ENCODE measurements around the gene EFR3B. TPM values are rescaled to one million over a fixed set of nuclear protein-coding genes. Genes with fewer than 3 reads are reported as not detected.
"Not testable (repeated sequence)": the region's sequence is repeated elsewhere in the genome, so short reads cannot be mapped to it uniquely, and the experiment has no call there.

Gene EFR3B
- total RNA-seq, 1 donor from 2014 or later: 1.5 TPM

DNA sequence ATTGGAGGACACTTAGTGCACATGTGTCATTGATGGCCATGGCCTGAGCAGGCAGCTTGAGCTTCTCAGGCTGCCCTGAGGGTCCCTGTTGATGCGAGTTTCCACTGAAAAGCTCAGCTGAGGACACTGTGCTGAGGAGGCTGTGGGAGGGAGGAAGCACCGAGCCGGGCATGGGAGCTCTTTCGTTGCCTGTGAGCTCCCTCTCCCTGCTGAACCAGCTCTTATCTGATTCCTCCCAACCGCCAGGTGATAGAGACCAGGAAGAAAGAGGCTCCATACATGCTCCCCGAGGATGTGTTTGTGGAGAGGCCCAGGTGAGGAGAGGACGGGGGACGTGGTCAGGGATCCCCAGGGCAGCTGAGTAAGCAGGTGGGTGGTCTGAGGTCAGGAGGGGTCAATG, 99.2 kb downstream of the EFR3B start:
- no peak for DNase-seq (ENCODE audit: extremely low read depth, low read depth, low spot score)

DNA sequence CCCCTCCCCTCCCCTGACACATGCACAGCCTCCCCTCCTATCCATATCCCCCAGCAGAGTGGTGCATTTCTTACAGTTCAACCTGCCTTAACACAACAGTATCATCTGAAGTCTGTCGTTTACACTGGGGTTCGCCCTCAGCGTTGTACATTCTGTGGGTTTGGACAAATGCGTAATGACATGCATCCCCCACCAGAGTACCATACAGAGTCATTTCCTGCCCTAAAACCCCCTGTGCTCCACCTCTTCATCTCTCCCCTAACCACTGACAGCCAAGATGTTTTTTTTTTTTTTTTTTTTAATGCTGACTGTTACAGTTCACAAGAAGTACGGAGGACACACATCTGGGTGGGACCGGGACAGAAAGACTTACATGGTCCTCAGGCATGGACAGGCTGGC, 103.9 kb downstream of the EFR3B start:
- no peak for DNase-seq (ENCODE audit: extremely low read depth, low read depth, low spot score)

DNA sequence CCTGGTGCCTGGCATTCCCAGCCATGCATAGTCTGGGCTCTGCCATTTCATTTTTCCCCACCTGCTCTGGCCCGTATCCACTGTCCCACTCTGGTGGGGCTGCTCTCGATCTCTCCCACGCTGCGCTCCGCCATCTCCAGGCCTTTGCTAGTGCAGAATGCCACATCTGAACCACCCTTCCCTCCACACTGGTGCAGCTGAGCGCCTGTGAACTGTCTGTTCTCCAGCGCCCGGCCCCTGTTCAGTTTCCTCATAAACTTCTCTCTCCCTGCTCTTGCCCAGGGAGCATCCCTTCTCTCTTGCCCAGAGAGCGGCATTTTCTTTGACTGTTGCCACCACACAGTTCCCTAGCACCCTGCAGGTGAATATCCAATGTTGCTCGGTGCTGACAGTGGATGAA, 105.0 kb downstream of the EFR3B start:
- no peak for DNase-seq (ENCODE audit: extremely low read depth, low read depth, low spot score)

GRCh38 chr2:25149646-25150045, 107.8 kb downstream of the EFR3B start:
- DNase-seq (ENCODE audit: extremely low read depth, low read depth, low spot score): no peak

- not testable (repeated sequence) for DNase-seq (ENCODE audit: extremely low read depth, low read depth, low spot score)
Observed at GRCh38 chr2:25150993-25151392, 109.1 kb downstream of the EFR3B start.

- no peak for DNase-seq (ENCODE audit: extremely low read depth, low read depth, low spot score)
Observed at GRCh38 chr2:25151718-25152117, 109.8 kb downstream of the EFR3B start.

- no peak for DNase-seq (ENCODE audit: extremely low read depth, low read depth, low spot score)
Observed at GRCh38 chr2:25155401-25155800, 113.5 kb downstream of the EFR3B start.

- no peak for DNase-seq (ENCODE audit: extremely low read depth, low read depth, low spot score)
Observed at GRCh38 chr2:25158096-25158852, 116.4 kb downstream of the EFR3B start.

- no peak for DNase-seq (ENCODE audit: extremely low read depth, low read depth, low spot score)
Observed at GRCh38 chr2:25159949-25160348, 118.1 kb downstream of the EFR3B start.

GRCh38 chr2:25160376-25160775, 118.5 kb downstream of the EFR3B start:
- no peak for DNase-seq (ENCODE audit: extremely low read depth, low read depth, low spot score)

DNA sequence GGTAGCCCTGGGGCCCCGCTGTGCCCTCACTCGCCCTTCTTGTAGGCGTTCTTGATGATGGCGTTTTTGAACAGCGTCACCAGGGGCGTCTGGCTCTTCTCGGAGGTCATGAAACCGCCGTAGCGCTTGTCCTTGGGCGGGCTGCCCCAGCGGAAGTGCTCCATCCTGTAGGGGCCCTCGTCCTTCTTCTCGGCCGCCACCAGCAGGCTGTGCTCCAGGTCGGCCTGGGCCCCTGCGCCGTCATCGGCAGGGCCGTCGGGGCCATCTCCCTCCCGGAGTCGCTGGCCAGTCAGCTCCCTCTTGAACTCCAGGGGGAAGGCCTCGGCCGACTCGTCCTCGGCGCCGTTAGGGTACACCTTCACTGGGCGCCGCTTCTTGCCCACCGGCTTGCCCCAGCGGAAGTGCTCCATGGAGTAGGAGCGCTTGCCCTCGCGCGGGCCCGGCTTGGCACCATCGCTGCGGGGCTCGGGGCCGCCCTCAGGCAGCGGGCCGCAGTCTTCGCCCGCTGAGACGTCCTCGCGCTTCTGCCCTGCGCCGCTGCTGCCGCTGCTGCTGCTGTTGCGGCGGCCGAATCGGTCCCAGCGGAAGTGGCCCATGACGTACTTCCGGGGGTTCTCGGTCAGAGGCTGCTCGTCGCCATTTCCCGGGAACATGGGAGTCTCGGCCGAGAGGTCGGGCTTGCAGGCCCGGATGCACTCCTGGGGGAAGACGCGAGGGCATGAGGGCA, 119.3 kb downstream of the EFR3B start:
- DNase-seq (ENCODE audit: extremely low read depth, low read depth, low spot score): no peak

- DNase-seq (ENCODE audit: extremely low read depth, low read depth, low spot score): not testable (repeated sequence)
Observed at GRCh38 chr2:25162061-25162460, 120.2 kb downstream of the EFR3B start.

DNA sequence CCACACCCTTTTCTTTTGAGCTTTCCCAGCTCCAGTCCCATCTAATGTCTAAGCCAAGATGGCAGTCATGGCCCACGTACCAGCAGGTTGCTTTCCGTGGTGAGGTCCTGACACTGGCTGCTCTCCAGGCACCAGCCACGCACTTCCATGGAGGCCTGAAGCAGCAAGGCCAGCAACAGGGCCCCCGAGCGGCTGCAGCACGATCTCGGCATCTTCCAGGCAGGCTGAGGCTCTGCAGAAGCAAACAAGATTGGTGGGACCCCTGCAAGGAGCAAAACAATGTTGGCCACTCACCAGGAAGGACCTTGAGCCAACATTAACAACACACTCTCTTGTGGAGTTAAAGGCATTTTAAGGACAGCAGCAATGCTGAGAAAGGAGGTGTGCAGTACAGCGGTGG, 122.7 kb downstream of the EFR3B start:
- DNase-seq (ENCODE audit: extremely low read depth, low read depth, low spot score): no peak

DNA sequence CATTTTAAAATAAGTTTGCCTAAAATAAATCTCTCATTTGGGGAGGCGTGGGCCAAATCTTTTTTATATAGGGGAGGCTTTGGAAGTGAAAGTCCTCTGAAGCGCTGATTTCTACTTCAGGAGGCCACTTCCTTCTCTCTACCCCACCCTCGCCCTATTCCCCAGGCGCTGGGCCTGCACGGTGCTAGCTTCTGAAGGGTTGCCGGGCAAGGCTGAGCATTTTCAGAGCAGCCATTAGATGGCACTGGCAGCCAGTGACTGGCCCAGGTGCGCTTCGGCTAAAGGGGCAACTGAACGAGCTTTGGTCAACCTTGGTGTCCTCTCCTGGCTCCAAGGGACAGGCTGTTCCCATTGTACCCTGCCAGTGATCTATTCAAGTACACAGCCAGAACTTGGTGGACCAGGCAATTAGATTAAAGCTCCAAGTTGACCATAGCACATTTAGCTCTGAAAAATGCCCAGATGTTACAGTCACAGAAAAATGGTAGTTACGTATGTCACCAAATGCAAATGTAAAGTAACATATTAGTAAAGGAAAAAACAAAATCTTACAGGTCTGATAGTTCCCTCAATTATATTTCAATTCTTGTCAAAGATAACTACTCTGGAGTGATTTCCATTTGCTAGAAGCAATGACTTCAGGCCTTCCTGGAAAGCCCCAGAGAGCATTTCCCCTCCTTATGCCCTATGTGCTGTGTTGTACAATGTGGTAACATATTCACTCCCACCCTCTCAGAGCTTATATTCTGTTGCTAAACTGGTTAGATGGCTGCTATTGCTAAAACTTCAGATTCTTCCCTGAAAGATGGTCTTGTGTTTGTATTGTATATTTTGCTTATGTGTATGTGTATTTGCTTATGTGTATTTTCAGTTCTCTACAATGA, 124.4 kb downstream of the EFR3B start:
- DNase-seq (ENCODE audit: extremely low read depth, low read depth, low spot score): no peak

DNA sequence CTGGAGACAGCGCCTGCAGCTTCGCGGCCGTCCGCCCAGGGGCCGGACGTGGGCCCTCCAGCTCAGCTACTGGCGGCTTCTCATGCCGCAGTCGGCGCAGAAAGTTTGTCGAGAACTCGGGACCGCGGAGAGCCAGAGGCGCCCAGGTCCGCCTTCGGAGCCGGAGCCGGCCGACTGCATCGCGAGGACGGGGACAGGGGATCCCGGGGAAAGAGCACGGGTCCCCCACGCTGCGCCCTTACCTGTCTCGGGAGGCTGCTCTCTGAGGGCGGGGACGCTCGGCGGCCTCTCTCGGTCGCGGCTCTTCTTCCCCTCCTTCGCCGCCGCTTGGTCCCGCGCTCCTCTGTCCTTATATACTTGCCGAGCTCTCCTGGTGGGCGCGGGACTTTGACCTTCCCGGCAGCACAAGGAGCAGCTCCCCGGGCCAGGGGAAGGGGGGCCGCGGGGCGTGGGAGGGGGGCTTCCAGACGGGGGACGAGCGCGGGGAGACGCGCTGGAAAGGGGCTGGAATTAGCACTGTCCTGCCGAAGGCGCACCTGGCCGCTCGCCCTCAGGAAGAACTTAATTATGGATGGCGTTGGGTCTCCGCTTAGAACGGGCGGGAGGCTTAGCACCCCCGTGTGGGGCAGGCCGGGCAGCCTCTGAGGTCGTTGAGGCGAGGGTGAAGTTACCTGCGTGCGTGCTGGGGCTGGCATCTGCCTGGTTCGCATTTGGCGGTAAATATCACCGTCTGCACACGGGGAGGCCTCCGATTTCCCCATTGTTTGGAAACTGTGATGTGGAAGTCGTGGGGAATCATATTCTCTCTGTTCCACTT, 126.6 kb downstream of the EFR3B start, which contains the start of gene POMC:
Gene POMC, minus strand, starts transcription at position 325 of the 817 bp plus-strand sequence. CDS start 3,808 bp downstream, outside the sequence.
- no peak for DNase-seq (ENCODE audit: extremely low read depth, low read depth, low spot score)

DNA sequence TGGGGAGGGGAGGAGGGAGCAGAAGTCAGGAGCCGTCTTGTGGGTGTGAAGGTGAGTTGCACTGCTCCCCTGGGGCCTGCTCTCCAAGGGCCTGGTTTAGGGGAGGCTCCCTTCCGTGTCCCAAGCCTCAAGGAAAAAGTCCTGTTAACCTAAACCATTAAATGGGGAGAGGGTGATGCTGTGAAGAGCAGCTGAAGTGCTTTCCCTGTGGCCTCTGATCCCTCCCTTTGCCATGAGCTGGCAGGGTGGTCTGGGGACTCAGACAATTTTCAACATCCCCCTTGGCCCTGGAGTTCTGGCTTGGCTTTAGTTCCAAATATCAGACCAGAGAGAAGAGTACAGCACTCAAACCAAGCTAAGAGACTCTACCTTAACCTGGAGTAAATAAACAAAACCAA, 127.2 kb downstream of the EFR3B start:
- DNase-seq (ENCODE audit: extremely low read depth, low read depth, low spot score): no peak

- DNase-seq (ENCODE audit: extremely low read depth, low read depth, low spot score): no peak
Observed at GRCh38 chr2:25170888-25171287, 129.0 kb downstream of the EFR3B start.

- DNase-seq (ENCODE audit: extremely low read depth, low read depth, low spot score): no peak
Observed at GRCh38 chr2:25173719-25174118, 131.8 kb downstream of the EFR3B start.

- DNase-seq (ENCODE audit: extremely low read depth, low read depth, low spot score): no peak
Observed at GRCh38 chr2:25174192-25174861, 132.5 kb downstream of the EFR3B start.

GRCh38 chr2:25176138-25176537, 134.3 kb downstream of the EFR3B start:
- DNase-seq (ENCODE audit: extremely low read depth, low read depth, low spot score): no peak

Data from glomerular endothelial cell (primary cell).